Measurements from ENCODE around the gene MADCAM1. TPM values are rescaled to one million over a fixed set of nuclear protein-coding genes. Genes with fewer than 3 reads are reported as not detected.
"Not testable (repeated sequence)": the region's sequence is repeated elsewhere in the genome, so short reads cannot be mapped to it uniquely, and the experiment has no call there.

MADCAM1 gene
- total RNA-seq, result 0.41 TPM in 1 of 2 replicates, not detected in the other

DNA sequence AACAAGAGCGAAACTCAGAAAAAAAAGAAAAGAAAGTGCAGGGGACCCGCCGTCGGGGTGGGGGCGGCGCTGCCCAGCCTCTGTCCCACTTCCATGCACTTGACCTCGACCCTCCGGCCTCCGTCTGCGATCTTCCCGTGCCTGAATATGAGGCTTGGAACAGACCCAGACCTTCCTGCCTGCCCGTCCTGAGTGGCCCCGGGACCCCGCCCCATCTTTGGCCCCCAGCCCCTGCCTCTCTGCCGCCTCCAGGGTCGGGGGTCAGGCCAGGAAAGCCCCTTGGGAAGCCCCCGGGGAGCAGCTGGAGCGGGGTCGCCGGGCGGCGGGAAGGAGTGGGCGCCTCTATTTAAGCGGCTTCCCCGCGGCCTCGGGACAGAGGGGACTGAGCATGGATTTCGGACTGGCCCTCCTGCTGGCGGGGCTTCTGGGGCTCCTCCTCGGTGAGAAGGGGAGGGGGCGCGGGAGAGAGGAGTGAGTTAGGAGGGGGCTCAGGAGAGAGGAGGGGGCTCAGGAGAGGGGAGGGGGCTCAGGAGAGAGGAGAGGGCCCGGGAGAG, at the start of gene MADCAM1:
TSS of gene MADCAM1 (plus strand) at position 375 of the 554 bp plus-strand sequence. CDS start at position 389, 14 bp downstream.
- DNase-seq (ENCODE audit: extremely low read depth, low read depth, low spot score), result no peak

DNA sequence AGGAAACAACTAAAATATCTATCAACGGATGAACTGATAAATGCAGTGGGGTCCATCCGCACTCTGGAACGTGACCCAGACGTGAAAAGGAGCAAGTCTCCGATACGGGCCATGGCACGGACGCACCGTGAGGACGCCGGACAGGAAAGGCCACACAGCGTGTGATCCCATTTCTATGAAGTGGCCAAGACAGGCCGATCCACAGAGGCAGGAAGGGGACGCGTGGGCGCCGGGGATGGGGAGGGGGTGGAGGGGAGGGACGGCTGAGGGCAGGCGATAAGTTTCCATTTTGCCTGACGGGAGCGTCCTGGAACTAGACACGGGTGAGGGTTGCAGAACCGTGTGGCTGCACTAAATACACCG, 49.2 kb upstream of the MADCAM1 start:
- DNase-seq (ENCODE audit: extremely low read depth, low read depth, low spot score), result no peak

DNA sequence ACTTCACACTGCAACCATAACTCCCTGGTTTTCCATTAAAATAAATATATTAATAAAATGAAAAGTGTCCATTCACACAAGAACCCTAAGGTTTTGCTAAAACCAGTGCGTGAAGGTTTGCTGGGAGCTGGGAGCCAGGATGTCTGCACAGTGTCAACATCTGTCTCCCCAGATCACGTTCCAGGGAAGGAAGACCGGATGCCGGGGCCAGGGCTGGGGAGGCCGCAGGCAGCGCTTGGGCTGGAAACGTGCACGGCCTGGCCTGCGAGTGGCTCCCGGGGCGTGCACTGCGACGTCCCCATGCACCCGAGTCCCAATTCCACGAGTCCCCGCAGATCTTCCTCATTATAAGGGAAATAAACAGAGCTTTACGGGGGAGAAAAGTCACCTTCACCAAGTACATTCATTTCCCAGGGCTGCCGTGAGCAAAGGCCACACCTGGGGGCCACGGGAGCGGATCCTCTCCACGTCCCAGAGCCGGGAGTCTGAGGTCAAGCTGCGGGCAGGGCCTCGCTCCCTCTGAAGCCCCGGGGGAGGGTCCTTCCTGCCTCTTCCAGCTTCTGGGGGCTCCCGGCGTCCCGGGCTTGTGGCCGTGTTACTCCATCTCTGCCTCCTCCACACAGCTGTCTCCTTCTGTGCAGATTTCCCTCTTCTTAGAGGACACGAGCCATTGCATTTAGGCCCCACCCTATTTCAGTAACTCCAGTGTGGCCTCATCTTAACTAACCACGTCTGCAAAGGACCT, 48.3 kb upstream of the MADCAM1 start:
- no peak for DNase-seq (ENCODE audit: extremely low read depth, low read depth, low spot score)

DNA sequence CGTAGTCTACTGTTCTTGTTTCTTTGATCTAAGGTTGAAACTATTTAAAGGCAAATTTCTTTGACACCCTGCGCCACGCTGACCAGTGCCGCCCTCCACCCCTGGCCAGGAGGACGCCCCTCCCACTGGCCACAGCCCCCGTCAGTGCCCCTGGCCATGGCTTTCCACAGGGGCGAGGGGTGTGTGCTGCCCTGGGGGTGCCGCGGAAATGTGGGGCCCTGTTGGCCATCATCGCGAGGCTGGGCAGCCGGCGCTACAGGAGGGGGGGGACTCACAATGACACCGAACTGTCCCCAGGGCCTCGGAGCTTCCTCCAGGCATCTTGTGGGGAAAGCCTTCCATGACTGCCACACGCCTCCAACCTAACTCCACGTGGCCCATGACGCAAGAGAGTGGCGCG, 46.4 kb upstream of the MADCAM1 start:
- no peak for DNase-seq (ENCODE audit: extremely low read depth, low read depth, low spot score)

DNA sequence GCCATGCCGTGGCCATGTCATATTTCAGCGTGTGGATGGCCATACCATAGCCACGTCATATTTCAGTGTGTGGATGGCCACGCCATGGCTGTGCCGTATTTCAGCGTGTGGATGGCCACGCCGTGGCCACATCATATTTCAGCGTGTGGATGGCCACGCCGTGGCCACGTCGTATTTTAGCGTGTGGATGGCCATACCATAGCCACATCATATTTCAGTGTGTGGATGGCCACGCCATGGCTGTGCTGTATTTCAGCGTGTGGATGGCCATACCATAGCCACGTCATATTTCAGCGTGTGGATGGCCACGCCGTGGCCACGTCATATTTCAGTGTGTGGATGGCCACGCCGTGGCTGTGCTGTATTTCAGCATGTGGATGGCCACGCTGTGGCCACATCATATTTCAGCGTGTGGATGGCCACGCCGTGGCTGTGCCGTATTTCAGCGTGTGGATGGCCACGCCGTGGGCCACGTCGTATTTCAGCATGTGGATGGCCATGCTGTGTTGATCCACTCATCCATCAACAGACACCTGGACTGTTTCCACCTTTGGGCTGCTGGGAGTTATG, 45.3 kb upstream of the MADCAM1 start:
- not testable (repeated sequence) for DNase-seq (ENCODE audit: extremely low read depth, low read depth, low spot score)

DNA sequence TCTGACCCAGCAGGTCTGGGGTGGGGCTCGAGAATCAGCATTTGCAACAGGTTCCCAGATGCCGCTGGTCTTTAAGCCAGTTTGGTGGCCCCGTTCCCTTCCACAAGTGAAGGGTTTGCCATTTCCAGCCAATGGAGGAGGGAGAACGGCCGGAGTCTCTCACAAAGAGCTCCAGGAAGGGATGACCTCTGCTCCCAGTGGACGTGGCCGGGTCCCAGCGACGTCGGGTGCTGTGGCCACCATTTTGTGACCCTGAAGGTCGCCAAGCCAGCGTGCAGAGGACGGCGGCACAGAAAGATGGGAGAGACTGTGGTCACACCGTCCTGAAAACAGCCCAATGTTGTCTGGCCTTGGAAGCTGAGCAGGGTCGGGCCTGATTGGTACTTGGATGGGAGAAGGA, 43.5 kb upstream of the MADCAM1 start:
- no peak for DNase-seq (ENCODE audit: extremely low read depth, low read depth, low spot score)

DNA sequence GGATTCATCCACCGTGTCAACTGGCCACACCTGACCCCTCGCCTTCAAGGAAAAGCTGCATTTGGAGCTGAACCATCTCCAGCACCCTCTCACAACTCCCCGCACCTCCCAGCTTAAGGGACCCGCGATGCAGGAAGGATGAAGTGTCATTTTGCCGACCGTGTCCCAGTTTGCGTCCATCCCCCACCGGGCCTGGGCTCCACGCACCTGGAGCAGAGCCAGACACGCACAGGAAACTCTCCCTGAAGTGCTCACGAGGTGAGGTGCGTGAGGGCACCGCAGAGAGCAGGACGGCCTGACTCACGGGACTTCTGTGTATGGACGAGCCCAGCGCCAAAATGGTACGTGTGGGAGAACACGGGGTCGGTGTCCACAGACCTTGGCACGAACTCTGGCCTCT, 42.7 kb upstream of the MADCAM1 start:
- no peak for DNase-seq (ENCODE audit: extremely low read depth, low read depth, low spot score)

DNA sequence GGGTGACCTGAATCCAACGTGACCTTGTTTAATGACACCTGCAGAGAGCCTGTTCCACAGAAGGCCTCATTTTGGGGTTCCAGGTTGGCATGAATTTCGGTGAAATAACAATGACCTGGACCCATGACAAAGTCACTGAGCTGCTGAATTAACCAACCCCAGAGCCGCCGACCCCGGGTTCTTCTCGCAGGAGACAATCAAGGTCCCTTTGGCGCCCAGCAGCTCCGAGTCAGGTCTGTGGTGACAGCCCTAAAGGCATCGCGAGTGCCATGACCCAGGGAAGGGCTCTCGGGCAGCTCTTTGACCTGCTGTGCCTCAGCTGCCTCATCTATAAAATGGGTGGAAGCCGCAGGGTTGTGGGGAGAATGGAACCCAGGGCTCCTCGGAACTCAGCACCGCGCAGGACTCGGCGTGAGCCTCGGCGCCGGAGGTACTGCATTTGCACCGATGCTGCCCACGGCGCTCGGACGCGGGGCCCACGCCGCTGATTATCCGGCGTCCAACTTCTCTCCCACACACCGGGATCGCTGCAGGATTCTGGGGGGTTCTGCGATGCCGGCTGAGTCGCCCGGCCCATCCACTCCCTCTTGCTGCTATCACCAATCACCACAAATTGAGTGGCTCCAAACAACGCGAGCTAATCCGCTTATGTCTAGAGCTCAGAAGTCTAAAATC, 41.1 kb upstream of the MADCAM1 start:
- no peak for DNase-seq (ENCODE audit: extremely low read depth, low read depth, low spot score)

DNA sequence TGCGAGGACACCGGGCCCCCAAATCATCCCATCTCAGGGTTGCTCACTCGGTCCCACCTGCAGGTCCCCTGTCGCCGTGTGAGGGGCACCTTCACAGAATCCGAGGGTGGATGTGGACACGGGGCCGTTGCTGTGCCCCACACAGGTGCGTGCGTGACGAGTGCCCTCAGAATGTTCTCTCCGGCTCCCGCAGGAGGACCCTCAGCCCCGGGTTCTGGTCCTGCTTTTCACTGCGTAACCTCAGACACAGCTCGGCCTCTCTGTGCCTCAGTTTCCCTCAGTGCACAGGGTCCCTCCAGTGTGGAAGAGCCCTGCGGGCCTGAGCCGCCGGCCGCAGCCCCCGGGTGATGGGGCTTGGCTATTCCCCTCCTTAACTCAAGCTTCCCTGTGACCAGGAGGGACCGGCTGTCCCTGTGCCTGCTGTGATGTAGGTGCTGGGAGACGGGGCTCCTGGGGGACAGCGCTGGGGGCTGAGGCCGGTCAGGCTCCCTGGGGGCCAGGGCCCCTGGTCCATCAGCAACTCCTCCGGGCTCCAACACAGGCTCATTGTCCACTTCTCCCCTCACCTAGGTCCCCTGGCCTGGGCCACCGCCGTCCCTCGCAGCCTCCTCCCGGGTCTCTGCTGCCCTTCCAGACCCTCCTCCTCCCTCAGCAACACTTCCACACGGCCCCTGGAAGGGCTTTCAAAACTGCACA, 40.3 kb upstream of the MADCAM1 start:
- DNase-seq (ENCODE audit: extremely low read depth, low read depth, low spot score), result no peak

DNA sequence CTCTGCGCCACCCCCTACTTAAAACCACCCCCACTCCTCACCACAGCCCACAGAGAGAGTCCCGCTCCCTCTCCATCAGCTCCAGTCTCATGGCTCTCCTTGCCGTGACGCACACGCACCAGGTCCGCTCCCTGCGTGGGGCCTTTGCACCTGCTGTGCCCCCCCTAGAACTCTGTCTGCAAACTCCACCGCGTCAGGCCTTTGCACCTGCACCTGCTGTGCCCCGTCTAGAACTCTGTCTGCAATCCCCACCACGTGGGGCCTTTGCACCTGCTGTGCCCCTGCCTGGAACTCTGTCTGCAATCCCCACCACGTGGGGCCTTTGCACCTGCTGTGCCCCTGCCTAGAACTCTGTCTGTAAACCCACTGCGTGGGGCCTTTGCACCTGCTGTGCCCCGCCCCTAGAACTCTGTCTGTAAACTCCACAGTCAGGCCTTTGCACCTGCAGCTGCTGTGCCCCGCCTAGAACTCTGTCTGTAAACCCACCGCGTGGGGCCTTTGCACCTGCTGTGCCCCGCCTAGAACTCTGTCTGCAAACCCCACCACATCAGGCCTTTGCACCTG, 39.7 kb upstream of the MADCAM1 start:
- no peak for DNase-seq (ENCODE audit: extremely low read depth, low read depth, low spot score)

DNA sequence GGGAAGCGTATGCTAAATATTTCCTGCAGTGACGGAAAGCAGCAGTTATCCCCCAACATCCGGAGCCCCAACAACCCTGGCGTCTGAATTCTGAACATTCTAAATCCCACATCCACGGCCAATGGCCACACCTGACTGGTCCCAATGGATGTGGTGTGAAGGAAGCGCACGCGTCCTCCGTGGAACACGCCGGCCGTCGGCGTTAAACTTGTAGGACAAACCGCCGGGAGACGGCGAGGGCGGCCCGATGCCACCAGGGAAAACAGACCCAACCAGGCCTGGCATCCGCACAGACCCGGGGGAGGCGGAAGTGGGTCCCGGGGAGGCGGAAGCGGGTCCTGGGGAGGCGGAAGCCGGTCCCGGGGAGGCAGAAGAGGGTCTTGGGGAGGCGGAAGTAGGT, 38.6 kb upstream of the MADCAM1 start:
- no peak for DNase-seq (ENCODE audit: extremely low read depth, low read depth, low spot score)

DNA sequence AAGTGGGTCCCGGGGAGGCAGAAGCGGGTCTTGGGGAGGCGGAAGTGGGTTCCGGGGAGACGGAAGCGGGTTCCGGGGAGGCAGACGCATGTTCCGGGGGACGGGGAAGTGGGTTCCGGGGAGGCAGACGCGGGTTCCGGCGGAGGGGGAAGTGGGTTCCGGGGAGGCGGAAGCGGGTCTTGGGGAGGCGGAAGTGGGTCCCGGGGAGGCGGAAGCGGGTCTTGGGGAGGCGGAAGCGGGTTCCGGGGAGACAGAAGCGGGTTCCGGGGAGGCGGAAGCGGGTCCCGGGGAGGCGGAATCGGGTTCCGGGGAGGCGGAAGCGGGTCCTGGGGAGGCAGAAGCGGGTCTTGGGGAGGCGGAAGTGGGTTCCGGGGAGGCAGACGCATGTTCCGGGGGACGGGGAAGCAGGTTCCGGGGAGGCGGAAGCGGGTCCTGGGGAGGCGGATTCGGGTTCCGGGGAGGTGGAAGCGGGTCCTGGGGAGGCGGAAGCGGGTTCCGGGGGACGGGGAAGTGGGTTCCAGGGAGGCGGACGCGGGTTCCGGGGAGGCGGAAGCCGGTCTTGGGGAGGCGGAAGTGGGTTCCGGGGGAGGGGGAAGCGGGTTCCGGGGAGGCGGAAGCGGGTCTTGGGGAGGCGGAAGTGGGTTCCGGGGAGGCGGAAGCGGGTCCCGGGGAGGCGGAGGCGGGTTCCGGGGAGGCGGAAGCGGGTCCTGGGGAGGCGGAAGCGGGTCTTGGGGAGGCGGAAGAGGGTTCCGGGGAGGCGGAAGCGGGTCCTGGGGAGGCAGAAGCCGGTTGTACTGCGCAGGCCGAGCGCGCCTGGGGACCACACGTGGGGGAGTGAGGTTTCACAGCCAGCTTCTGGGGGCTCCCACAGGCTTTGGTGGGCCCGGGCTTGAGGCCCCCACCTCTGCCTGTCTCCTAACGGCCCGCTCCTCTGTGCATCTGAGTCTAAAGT, 37.9 kb upstream of the MADCAM1 start:
- no peak for DNase-seq (ENCODE audit: extremely low read depth, low read depth, low spot score)

DNA sequence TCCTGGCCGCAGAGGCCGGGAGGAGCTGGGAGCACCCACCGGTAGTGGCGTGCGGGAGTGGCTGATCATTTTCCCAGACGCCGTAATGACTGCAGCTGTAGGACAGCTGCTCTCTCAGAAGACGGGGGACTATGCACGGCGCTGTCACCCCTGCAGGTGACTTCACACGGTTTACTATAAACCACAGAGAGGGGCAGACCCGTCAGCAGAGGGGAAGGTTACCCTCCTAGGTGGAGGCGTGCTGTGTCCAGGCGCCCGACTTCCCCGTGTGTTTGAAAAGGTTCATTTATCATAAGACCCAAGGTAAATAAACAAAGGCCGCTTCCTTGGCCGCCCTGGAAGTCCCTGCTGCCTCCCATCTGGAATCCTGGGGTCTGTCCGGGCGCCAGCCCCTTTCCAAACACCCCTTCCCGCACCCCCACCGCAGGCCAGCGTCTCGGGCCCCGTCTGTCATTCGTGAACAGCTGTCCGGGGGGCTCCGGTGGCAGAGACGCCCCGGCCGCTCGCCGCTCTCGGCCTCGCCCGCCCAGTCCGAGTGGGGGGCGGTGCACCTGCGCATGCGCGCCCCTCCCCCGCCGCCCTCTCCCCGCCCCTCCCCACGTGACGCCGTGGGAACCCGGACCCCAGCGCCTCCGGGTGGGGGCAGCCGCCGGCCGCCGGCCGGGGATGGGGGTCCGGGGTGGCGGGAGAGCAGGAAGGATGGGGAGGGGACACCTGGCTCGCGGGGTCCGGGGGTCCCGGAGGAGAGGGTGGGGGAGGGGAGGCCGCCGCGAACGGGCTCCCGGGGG, 36.4 kb upstream of the MADCAM1 start:
- no peak for DNase-seq (ENCODE audit: extremely low read depth, low read depth, low spot score)

DNA sequence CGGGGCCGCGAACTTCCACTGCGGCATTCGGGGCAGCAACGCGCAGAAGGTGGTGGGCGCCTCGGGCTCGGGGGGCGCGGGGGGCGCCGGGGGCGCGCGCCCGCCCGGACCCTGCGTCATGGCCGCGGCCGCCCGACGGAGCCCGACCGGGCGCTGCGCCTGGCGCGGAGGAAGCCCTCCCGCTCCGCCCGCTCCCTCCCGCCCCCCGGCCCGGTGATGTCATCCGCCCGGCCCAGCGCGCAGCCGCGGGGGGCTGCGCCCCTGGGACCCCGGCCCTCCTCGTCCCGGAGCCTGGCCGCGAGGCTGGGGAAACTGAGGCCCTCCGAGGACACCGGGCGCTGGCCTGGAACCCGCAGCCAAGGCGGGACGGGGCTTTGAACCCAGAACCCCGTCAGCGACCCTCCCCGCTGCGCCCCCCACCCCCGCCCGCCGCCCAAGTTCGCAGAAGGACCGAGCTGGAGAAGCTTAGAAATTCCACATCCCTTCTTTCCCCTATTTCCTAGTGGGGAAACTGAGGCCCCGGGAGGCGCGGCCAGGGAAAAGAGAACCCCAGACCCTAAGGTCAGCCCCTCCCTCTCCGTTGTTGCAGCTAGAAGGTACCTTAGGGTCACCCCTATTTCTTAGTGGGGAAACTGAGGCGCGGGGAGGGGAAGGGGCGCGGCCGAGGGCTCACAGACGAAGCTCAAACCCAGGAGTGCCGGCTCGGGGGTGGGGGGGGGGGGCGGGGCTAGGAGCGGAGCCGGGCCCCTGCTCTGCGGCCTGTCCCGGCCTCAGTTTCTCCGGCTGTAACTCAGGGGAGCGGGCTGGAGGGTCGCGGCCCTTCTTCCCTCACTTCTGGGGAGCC, 35.2 kb upstream of the MADCAM1 start, which contains the start of gene SHC2:
TSS of gene SHC2 (minus strand) at position 157 of the 844 bp plus-strand sequence. CDS start at position 120, 37 bp downstream.
- no peak for DNase-seq (ENCODE audit: extremely low read depth, low read depth, low spot score)

DNA sequence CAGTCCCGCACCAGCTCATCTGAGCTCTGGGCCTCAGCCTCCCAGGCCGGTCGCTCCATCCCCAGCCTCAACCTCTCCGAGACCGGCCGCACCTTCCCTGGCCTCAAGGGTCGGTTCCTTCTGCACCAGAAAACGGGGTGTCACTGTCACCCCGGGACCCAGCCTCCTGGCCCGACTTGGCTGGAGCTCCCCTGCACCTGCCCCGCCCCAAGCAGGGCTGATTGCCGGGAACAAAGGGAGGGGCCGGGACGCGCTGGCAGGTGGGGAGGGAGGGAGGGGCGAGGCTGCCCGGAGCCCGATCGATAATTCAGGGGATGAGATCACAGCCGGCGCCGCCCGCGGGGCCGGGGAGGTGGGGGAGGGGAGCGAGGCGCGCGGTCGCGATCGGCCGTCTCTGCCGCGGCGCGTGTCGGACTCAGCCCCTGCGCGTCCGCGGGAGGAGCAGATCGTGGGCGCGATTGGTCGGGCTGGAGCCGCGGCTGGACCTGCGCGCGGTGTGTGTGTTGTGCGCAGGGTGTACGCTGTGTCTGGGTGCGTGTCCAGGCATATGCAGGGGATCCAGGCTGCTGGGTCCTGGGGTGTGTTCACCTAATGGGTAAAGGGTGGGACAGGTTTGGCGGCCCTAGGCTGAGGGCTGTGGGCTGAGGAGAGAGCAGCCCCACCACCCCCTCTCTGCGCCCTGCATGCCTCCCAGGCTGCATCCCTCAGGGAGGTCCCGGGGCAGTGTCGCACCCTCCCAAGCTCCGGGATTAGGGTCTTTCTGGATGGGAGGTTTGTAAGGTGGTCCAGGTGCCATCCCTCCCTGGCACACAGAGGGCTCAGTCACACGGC, 34.4 kb upstream of the MADCAM1 start:
- DNase-seq (ENCODE audit: extremely low read depth, low read depth, low spot score), result no peak

DNA sequence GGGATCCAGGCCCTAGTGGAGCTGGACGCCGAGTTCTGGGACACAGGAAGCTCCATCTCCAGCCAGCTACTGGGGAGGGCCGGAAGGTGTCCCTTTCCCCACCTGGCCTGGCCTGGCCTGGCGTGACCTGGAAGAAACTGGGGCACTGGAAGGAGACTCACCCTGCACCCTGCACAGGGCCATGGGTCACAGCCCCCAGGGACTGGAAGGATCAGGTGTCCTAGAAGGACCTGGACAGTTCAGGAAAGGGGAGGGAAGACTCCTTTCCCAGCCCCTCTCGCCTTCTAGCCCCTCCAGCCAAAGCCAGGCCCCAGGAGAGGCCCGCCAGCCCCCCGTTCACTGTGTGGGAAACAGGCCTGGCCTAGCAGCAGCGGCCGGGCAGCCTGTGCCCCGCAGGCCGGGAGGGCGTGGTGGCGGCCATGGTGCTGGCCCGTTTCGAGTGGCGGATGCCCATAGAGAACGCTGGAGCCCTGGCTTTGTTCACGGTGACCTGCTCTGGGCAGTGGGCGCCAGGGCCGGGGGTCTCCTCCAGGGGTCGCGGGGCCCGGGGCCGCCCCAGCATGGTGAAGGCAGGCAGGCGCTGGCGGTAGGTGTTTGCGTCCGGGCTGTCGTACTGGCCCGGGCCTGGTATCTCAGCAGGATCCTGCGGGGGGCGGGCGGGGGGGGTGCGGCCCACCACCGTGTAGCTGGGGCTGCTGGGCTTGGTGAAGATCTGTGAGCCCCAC, 32.6 kb upstream of the MADCAM1 start:
- no peak for DNase-seq (ENCODE audit: extremely low read depth, low read depth, low spot score)

DNA sequence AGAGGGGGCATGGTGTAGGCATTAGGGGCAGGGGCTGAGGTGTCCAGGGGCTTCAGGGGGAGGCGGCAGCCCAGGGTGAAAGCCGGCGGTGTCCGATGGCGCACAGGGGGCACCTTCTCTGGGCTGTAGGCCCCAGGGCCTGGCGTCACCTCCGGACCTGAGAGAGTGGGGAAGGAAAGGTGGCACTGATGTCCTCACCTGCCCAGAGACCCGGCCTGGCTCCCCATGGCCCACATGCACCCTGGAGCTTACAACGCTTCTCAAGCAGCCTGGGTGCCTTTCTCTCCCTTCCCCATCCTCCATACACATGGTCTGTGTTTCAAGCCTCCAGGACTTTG, 32.1 kb upstream of the MADCAM1 start:
- DNase-seq (ENCODE audit: extremely low read depth, low read depth, low spot score), result no peak

All from glomerular endothelial cell (primary cell).